Central memory CD4-positive, alpha-beta T cell (primary cell): ENCODE measurements around the gene C19orf85.

ENCODE experiments used
- DNase-seq: peaks from one replicate; pipeline ENCODE4 v3.0.0; 2022

Gene C19orf85

DNA sequence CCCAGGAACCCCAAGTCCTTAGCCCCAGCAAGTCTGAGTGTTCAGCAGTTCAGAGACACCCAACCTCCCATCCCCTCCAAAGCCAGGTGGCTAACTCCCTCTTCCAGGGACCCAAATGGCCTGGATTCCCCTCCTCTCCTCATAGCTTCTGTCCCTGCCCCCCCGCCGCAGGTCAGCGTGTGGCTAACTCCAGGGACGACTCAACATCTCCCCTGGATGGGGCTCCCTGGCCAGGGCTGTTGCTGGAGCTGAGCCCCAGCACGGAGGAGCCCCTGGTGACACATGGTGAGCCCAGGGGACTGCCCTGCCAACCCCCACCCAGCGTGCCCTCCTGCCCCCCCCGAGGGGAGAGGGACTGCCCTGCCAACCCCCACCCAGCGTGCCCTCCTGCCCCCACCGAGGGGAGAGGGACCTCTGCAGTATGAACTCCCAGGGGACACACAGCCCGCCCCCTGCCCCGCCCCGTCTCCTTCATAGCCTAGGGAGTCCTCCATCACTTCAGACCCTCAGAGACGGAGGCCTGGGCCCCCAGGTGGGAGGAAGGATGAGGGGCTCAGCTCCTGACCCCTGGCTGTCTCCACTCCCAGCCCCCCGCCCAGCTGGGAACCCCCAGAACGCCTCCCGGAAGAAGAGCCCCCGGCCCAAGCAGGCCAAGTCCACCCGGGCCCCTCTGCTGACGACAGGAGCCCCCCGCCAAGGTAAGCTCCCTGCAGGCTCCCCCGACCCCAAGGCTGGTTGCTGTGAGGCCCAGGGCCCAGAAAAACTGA, 25.3 kb upstream of the C19orf85 start:
- DNase-seq, result no peak

DNA sequence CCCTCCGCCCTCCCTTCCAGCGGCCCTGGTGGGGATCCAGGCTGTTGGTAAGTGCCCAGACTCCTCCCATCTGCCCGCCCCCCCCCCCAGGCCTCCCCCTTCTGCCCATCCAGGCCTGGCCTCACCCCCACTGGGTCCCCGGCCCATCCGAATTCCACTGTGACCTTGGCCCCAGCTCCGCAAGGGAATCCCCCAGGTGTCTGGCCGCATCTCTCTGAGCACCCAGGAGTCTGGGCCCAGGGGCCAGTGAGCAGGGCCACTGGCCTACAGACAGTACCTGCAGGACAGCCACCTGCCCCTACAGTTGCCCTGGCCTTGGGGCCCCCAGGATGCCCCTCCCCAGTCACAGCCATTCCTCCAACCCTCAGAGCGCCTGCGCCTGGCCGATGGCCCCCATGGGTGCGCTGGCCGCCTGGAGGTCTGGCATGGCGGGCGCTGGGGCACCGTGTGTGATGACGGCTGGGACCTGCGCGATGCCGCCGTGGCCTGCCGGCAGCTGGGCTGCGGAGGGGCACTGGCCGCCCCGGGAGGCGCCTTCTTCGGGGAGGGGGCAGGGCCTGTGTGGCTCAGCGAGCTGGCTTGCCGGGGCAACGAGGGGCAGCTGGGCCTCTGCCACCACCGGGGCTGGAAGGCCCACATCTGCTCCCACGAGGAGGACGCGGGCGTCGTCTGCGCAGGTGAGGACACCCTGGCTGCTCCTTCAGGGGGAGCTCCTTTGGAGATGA, 24.6 kb upstream of the C19orf85 start:
- DNase-seq, result no peak

DNA sequence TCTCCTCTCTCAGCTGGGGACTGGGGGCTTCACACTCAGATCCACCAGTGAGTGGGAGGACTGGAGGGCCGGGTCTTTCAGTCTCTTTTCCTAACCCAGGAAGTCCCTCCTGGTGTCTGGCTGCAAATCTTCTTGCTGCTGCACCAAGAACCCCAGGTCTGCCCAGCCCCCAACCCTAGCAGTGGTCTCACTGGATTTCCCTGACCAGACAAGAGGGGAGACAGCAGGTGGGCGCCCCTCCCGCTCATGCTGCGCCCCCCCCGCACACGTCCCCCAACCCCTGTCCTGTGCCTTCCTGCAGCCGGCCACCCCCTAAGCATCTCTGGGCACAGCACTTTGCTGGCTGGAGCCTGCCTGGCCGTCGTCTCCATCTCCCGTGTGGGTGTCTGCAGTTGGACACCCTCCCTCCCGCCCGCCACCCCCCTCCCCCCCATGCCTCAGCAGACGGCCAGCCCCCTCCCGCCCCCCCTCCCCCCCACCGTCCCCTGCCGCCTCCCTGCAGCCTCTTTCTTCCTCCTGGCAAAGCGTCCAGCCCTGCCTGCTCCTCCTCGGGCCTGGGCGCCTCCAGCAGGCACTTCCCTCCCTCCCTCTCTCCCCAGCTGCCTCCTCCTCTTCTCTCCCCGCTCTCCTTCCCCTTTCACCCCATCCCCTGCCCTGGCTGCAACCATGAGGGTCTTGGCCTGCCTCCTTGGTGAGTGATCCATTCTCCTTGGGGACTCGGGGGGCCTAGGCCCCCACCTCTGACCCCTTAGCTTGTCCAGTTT, 23.6 kb upstream of the C19orf85 start, which contains the start of gene SSC5D:
Gene SSC5D, plus strand, starts transcription at position 513 of the 764 bp plus-strand sequence. Its CDS starts 154 bp downstream, at position 667.
- DNase-seq, result no peak

DNA sequence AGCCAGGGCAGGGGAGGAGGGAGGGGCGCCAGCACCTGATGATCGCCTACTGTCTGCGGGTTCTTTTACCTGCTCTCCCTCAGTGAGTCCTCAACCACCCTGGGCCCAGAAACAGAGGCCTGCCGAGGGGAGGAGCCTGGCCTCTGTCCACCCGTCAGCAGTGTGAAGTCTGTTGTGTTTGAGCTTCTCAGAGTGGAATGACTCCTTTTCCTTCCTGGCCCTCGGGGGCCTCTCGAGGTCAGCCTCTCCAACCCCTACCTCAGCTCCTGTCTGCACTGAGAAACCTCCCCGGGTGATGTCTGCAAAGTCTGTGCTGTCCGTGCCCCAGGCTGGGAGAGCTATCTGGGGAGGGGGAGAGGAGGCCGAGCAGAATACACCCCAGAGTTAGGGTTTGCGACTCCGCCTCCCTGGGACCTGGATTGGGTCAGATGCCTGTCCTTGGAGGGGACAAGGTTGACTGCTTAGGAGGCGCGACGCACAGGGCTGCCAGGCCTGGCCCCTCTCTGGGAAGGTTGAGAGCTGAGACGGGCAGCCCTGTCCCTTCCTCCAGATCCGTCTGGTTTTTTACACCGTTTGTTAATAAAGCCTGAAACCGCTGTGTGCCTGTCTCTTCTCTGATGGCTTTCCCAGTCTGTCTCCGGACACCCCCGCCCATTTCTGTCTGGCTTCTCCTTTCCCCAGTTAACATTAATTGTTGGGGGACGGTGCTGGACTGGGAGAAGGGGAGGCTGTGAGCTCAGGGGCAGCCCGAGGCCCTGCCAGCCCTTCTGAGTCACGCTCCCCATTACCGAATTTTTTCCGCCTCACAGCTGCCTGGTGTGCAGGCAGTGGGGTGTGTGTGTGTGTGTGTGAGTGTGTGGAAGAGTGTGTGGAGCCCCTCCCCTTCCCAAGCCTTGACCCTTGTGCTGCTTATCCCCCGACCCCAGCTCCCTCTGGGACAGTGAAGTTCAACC, 22.7 kb upstream of the C19orf85 start:
- DNase-seq, result no peak

DNA sequence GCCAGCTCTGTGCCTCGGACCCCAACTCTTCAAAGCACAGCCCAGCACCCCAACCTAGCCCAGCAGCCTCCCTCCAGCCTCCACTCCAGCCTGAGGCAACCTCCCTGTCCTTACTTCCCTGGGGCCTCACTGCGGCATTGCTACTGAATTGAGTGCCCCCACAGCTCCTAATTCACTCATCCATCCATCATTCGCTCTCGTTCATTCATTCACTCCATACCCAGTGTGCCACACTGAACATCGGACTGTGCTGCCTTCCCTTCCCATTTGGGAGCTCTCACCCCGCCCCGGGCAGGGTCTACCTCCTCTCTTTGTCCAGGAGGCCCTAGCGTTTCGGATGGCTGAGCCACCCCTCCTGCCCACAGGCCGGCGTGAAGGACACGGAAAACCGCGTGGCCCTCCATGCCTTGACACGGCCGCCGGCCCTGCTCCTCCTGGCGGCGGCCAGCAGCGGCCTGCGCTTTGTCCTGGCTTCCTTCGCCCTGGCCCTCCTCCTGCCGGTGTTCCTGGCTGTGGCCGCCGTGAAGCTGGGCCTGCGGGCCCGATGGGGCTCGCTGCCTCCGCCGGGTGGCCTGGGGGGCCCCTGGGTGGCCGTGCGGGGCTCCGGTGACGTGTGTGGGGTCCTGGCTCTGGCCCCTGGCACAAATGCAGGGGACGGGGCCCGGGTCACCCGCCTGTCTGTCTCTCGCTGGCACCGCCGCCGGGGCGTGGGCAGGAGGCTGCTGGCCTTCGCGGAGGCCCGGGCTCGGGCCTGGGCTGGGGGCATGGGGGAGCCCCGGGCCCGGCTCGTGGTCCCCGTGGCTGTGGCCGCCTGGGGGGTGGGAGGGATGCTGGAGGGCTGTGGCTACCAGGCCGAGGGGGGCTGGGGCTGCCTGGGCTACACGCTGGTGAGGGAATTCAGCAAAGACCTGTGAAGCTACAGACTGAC, 21.8 kb upstream of the C19orf85 start:
- no peak for DNase-seq

DNA sequence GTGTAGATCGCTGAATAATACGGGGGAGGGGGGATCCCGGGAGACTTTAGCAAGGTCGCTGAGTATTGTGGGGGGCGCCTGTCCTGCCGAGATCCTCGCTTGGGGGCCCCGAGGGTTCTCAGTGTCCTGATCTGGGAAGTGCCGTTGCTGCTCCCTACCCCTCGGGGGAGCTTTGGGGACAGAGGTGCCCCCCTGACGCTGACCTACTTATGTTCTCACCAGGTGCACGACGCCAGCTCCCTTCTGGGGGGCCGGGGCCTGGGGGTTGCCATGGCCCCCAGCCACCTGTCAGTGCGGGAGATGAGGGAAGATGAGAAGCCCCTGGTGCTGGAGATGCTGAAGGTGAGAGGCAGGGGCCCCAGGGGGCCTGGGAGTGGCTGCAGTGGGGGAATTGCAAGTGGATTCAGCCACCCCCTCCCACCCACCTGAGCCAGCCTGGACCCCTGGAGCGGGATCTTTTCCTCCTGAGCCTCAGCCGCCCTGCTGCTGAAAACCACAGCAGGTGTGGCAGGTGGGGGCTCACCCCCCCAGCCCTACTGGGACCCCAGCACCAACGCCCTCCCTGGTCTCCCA, 21.0 kb upstream of the C19orf85 start:
- no peak for DNase-seq

DNA sequence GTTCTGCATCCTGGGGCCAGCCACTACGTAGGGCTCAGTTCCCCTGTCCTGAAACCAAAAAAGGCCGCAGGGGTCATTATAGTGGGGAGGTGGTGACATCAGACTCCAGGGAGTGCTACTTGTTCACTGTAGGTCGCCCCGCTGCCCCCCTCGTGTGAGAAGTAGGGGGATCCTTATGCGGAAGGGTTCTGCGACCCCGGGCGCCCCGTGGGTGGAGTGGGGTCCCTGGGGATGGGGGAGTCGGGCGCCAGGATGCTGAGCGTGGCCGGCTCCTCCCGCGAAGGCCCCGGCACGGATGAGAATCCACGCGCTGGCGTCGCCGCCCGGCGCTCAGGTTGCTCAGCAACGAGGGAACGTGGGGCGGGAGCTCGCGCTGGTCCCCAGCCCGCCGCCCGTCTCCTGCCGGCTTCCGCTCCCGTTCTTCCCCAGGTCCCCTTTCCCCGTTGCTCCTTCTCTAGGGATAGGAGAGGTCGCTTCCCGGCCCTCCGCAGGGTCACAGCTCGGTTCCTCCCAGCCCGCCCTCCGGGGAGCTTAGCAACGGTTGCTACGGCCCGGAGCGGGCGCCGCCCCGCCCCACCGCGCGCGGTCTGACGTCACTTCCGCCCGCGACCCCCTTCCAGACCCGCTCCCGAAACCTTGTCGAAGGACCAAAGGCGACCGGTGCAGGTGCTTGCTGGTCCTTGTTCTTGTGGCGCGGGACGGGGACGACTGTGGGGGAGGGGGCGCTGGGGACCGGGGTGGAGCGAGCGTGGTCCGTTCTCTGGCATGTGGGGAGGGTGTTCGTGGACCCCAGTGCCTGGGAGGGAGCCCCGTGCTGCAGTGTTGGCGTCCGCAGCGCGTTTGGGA, 20.3 kb upstream of the C19orf85 start, which contains the start of gene NAT14:
Gene NAT14, plus strand, starts transcription at position 596 of the 846 bp plus-strand sequence. CDS start 521 bp downstream, outside the sequence.
- peak; percentile 65 for DNase-seq

DNA sequence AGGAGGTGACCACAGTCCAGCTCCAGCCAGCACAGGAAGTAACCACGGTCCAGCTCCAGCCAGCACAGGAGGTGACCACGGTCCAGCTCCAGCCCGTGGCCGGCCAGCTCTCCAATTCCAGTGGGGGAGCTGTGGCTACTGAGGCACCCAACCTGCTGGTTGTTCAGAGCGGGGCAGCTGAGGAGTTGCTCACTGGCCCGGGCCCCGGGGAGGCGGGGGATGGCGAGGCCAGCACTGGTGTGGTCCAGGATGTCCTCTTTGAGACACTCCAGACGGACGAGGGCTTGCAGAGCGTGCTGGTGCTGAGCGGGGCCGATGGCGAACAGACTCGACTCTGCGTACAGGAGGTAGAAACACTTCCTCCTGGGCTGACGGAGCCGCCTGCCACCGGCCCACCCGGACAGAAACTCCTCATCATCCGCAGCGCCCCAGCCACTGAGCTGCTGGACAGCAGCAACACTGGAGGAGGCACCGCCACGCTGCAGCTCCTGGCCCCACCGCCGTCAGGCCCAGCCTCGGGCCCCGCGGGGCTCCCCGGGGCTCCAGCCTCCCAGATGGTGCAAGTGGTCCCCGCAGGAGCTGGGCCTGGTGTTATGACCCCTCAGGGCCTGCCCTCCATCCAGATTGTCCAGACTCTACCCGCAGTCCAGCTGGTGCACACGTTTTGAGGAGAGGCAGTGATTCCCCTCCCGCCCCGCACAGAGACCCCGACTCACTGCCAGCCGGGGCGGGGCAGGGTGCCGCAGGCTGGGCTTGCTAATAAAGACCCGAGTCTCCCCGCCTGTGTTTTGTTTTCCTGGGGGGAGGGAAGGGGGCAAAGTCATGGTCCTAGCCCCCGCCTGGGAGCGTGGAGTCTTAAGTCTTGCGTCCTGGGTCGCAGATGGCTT, 19.4 kb upstream of the C19orf85 start:
- no peak for DNase-seq

DNA sequence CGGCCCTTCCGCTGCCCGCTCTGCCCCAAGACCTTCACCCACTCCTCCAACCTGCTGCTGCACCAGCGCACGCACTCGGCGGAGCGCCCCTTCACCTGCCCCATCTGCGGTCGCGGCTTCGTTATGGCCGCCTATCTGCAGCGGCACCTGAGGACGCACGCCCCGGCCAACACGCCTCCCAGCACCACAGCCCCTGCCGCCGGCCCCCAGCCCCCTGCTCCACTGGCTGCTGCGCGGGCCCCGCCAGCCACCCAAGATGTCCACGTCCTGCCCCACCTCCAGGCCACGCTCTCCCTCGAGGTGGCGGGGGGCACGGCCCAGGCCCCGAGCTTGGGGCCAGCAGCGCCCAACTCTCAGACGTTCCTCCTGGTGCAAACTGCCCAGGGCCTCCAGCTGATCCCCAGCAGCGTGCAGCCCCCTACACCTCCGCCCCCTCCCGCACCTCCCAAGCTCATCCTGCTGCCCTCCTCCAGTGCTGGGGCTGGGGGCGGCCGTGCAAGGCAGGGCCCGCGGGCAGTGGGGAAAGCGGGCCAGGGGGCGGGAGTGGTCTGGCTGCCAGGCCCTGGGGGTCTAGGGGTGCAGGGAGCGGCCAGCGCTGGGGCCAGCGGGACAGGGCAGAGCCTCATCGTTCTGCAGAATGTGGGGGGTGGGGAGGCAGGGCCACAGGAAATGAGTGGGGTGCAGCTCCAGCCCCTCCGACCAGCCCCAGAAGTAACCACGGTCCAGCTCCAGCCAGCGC, 18.6 kb upstream of the C19orf85 start:
- DNase-seq, result no peak

DNA sequence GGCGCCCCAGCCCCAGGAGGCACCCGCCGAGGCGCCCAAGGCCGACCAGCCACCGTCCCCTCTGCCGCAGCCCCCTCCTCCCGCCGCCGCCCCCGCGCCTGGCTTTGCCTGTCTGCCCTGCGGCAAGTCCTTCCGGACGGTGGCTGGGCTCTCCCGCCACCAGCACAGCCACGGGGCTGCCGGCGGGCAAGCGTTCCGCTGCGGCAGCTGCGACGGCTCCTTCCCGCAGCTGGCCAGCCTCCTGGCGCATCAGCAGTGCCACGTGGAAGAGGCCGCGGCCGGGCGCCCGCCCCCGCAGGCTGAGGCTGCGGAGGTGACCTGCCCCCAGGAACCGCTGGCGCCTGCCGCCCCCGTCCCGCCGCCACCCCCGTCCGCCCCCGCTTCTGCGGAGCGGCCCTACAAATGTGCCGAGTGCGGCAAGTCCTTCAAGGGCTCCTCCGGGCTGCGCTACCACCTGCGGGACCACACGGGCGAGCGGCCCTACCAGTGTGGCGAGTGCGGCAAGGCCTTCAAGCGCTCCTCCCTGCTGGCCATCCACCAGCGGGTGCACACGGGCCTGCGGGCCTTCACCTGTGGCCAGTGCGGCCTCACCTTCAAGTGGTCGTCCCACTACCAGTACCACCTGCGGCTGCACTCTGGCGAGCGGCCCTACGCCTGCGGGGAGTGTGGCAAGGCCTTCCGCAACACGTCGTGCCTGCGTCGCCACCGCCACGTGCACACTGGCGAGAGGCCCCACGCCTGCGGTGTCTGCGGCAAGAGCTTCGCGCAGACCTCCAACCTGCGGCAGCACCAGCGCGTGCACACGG, 17.8 kb upstream of the C19orf85 start:
- DNase-seq, result no peak

DNA sequence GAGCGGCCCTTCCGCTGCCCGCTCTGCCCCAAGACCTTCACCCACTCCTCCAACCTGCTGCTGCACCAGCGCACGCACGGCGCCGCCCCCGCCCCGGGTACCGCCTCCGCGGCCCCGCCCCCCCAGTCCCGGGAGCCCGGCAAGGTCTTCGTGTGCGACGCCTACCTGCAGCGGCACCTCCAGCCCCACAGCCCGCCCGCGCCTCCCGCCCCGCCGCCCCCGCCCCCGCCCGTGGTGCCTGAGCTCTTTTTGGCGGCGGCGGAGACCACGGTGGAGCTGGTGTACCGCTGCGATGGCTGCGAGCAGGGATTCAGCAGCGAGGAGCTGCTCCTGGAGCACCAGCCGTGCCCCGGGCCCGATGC, 17.2 kb upstream of the C19orf85 start:
- no peak for DNase-seq

DNA sequence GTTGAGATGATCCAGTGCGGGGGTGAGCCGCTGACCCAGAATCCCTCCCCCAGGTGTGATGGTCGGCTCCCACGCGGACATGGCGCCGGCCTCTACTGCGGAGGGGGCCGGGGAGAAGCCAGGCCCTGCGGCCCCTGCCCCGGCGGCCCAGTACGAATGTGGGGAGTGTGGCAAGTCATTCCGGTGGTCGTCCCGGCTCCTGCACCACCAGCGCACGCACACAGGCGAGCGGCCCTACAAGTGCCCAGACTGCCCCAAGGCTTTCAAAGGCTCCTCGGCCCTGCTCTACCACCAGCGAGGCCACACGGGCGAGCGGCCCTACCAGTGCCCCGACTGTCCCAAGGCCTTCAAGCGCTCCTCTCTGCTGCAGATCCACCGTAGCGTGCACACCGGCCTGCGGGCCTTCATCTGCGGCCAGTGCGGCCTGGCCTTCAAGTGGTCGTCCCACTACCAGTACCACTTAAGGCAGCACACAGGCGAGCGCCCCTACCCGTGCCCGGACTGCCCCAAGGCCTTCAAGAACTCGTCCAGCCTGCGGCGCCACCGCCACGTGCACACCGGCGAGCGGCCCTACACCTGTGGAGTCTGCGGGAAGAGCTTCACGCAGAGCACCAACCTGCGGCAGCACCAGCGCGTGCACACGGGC, 16.7 kb upstream of the C19orf85 start:
- no peak for DNase-seq

DNA sequence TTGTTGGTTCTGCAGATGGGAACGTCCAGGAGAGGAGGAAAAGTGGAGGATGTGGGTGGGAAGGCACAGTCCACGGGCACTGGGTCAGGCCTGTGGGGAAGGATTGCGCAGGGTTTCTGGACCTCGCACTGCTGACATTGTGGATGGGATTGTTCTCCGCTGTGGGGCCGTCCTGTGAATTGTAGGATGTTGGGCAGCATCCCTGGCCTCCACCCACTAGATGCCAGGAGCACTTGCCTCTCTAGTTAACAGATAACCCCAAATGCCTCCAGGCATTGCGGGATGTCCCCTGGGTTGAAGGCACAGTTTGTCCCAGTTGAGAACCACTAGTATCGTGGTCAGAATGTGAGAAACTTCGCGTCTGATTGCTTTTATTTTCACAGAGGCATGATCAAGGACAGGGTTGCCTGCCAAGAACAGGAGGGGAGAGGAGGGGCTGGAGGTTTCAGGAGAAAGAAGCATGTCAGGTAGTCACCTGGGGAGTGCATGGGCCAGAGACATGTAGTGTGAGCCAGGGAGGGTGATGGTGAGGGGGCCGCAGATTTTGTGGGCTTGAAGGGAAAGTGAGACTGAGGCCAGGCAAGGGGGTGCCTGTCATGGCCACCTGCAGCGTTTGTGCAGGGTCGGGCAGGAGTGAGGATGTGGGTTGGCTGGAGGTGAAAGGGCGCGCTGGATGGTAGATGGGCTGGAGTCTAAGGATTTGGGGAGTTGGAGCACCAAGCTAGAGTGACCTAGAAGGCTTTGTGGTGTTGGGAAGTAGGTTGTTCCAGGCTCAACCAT, 15.1 kb upstream of the C19orf85 start:
- no peak for DNase-seq

DNA sequence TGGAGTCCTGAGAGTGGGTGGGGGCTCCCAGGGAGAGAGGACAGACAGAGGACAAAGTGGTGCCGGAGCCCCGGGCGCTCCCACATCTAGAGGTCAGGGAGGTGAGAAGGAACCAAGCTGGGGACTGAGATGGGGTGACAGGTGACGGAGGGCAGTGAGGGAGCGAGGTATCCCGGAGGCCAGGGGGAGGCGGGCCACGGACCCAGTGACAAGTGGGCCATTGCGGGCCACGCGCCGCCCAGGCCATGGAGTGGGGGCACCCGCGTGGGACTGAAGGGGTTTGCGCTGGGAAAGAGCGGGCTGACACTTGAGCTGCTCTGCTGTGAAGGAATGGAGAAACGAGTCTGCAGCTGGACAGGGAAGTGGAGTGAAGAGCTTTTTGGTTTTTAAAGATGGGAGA, 14.5 kb upstream of the C19orf85 start:
- DNase-seq, result no peak

DNA sequence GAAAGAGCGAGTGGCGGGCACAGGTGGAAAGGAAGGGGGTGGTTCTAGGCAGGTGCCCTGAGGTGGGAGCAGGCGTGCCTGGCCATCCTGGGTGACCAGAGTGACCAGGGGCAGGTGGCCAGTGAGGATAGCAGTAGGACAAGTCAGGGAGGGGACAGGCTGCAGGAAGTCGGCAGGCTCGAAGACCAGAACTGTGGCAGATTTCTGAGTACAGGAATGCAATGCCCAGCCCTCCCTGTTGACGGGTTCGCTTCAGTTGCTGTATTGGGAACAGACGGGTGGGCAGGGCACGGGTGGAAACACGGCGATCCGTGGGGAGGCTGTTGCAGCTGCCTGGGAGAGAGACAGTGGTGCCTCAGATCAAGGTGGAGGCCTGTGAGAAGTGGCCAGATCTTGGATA, 13.8 kb upstream of the C19orf85 start:
- no peak for DNase-seq

DNA sequence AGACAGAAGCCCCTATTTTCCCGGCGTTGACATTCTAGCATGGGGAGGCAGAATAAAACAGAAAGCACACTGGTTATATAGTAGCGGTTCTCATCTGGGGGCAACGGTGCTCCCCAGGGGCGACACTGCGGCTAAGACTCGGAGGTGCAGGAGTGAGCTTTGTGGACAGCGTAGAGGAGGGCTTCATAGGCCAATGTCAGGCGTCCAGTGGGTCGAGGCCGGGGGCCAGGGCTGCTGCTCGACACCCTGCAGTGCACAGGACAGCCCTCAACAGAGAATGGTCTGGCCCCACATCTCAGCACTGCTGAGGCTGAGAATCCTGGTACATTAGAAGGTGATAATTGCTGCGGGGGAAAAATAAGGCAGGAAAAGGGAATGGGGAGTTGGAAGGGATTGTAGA, 13.4 kb upstream of the C19orf85 start:
- no peak for DNase-seq
